Rectal smooth muscle tissue (tissue), 1 donor: ENCODE measurements around the gene CSF2.

Experiments
- H3K27ac ChIP-seq: one replicate; pipeline ENCODE4 v1.7.0; 2013; ENCODE audit warnings: low read depth, low read length, inconsistent platforms
- H3K27me3 ChIP-seq: one replicate; pipeline ENCODE4 v1.7.0; 2013; ENCODE audit warnings: low read length; ENCODE audit not compliant: control insufficient read depth, insufficient read depth
- H3K36me3 ChIP-seq: one replicate; pipeline ENCODE4 v1.7.0; 2013; ENCODE audit warnings: low read length; ENCODE audit not compliant: control insufficient read depth, insufficient read depth
- H3K4me1 ChIP-seq: one replicate; pipeline ENCODE4 v1.7.0; 2013; ENCODE audit warnings: low read length; ENCODE audit not compliant: control insufficient read depth, insufficient read depth
- H3K4me3 ChIP-seq: one replicate; pipeline ENCODE4 v1.7.0; 2013; ENCODE audit warnings: low read length
- H3K9ac ChIP-seq: one replicate; pipeline ENCODE4 v1.7.0; 2013; ENCODE audit warnings: low read length

Gene CSF2

DNA sequence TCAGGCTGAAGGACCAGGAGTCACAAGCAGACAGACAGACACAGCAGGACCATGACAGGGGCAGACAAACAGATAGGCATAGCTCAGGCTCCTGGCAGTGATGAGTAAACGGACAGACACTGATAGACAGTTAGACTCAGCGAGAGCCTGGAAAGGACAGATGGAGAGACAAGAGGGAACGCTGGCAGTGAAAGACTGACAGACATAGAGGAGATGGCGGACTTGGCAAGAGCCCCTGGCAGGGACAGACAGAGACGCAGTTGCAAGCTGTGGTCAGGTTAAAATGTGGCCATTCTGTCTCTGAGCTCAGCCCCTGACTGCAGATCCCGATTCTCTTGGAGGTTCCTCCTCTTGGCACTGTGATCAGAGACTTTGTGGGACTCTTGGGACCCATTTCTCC, 13.6 kb downstream of the CSF2 start:
- no peaks in the 10 kb centered on the region for H3K4me1 ChIP-seq
- no peak overlapping the region for H3K9ac ChIP-seq
- H3K36me3 ChIP-seq = no peaks in the 10 kb centered on the region
- no peak overlapping the region for H3K27ac ChIP-seq
- H3K4me3 ChIP-seq = no peak overlapping the region
- no peaks in the 10 kb centered on the region for H3K27me3 ChIP-seq

- H3K4me3 ChIP-seq = no peak overlapping the region
- no peaks in the 10 kb centered on the region for H3K27me3 ChIP-seq
- no peaks in the 10 kb centered on the region for H3K36me3 ChIP-seq
- H3K27ac ChIP-seq = no peak overlapping the region
- no peak overlapping the region for H3K9ac ChIP-seq
- no peaks in the 10 kb centered on the region for H3K4me1 ChIP-seq
These were observed 14.1 kb downstream of the CSF2 start for GRCh38 chr5:132087661-132088060.

DNA sequence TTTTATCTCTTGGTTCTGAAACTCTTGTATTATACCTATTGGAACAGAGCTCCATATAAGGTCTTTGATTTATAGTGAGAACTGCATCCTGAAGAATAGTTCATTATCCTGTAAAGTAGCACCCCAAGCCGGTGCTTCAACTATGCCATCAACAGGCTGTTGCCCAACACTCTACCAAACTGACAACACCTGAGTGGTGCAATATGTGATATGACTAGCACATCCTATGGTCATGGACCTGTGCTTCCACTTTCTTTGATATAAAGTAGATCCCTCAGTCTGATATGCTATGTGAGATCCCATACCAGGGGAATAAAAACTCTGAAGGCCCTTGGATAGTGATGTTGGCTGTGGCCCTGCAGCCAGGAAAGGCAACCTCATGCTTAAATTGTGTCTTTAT, 15.8 kb downstream of the CSF2 start:
- Histone ChIP-seq H3K36me3 (no peaks in the 10 kb centered on the region), H3K4me1 (no peaks in the 10 kb centered on the region), H3K4me3 (no peak overlapping the region), H3K27me3 (no peaks in the 10 kb centered on the region), H3K9ac (no peak overlapping the region), H3K27ac (no peak overlapping the region)

DNA sequence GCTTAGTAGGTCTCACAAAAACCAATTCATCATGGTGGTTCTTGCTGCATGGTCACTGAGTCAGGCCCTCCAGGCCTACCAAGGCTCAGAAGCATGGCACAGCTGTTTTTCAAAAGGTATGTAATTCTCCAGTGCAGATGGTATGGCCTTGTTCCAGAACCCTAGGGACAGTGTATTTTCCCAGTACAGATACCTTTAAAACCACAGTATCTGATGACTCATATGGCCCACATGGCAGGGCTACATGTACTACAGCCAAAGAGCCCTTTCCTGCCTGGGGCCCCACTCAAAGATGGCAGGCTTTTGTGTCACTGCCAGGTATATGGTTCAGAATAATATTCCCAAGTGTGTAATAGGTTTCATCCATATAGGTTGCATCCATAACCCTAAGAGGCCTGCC, 16.5 kb downstream of the CSF2 start:
- Histone ChIP-seq H3K27ac (no peak overlapping the region), H3K27me3 (no peaks in the 10 kb centered on the region), H3K4me3 (no peak overlapping the region), H3K9ac (no peak overlapping the region), H3K4me1 (no peaks in the 10 kb centered on the region), H3K36me3 (no peaks in the 10 kb centered on the region)

- no peak overlapping the region for H3K27ac ChIP-seq
- no peak overlapping the region for H3K4me3 ChIP-seq
- H3K36me3 ChIP-seq = no peaks in the 10 kb centered on the region
- H3K9ac ChIP-seq = no peak overlapping the region
- no peaks in the 10 kb centered on the region for H3K4me1 ChIP-seq
- no peaks in the 10 kb centered on the region for H3K27me3 ChIP-seq
These were observed 19.7 kb downstream of the CSF2 start for GRCh38 chr5:132093271-132093670.

DNA sequence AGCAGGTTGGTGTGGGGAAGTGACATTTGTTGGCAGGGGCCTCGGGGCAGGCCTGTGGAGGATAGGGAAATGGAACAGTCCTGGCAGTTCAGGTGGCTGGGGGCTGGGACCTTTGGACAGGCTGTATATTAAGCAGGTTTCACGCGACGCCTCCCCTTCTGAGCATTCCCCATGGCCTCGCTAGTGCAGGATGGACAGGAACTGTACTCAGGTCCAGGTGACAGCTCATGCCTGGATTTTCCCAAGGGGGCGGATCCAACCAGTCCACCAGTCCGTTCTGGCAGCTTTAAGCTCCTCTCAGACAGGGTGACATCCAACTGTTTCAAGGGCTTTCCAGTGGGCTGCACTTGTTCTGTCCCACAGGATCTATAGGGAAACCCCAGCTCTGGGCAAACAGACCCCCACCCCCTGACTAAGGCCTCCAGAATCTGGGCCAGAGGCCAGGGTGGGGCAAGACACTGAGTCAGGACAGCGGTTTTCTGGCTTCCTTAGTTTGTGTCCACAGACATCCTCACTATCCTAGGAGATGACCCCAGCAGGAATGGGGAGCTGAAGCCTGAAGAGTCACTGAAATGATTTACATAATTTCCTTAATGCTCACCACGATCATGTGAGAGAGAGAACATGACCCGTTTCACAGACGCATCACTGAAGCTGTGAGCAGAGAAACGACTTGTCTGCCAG, 20.9 kb downstream of the CSF2 start:
- Histone ChIP-seq H3K9ac (no peak overlapping the region), H3K27ac (no peak overlapping the region), H3K4me3 (no peak overlapping the region), H3K27me3 (no peaks in the 10 kb centered on the region), H3K4me1 (no peaks in the 10 kb centered on the region), H3K36me3 (no peaks in the 10 kb centered on the region)

GRCh38 chr5:132095077-132095410, 21.5 kb downstream of the CSF2 start:
- no peak overlapping the region for H3K4me3 ChIP-seq
- H3K4me1 ChIP-seq = no peaks in the 10 kb centered on the region
- H3K36me3 ChIP-seq = no peaks in the 10 kb centered on the region
- no peaks in the 10 kb centered on the region for H3K27me3 ChIP-seq
- H3K9ac ChIP-seq = no peak overlapping the region
- H3K27ac ChIP-seq = no peak overlapping the region

DNA sequence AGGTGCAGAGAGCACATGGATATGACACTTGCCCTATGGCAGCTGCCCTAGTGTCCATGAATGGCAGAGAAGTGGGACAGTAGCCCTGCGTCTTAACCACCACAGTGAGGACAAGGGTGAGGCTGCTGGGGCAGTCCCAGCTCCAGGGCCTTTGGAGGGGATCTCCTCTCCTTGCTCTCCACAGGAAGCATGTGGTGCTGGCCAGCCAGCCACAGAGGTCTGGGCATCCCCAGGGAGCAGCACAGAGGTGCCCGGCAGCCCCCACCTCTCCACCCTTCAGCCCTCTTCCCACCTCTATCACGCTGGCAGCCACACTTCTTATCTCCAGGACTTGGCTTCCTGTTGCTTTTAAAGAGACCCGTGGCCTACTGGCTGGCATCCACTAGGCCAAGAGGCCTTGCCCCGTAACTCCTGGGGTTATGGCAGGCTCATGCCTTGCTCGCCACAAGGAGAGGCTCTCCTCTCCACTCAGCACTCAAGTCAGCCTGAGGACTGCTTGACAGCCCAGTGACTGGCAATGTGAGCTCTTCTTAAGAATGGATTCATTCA, 21.9 kb downstream of the CSF2 start:
- H3K9ac ChIP-seq = no peak overlapping the region
- no peaks in the 10 kb centered on the region for H3K4me1 ChIP-seq
- no peaks in the 10 kb centered on the region for H3K27me3 ChIP-seq
- no peaks in the 10 kb centered on the region for H3K36me3 ChIP-seq
- no peak overlapping the region for H3K4me3 ChIP-seq
- no peak overlapping the region for H3K27ac ChIP-seq

DNA sequence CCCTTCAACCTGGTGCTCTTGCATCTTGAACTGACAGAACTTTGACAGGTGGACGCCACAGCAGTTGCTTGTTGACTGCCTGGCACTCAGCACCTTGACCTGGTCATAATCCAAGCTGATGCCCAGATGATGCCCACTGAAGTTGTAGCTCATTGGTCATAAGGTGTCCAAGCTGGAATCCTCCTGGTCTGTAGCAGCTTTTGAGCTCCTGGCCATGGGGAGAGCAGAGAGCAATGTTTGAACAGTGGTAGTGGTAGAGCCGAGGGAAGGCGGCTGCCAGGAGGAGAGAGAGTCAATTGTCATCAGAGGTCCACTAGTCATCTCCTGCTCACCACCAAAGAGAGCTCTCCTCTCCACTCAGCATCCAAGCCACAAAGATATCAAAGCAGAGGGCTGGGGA, 23.3 kb downstream of the CSF2 start:
- no peak overlapping the region for H3K27ac ChIP-seq
- no peaks in the 10 kb centered on the region for H3K27me3 ChIP-seq
- H3K4me3 ChIP-seq = no peak overlapping the region
- no peaks in the 10 kb centered on the region for H3K36me3 ChIP-seq
- H3K9ac ChIP-seq = no peak overlapping the region
- no peaks in the 10 kb centered on the region for H3K4me1 ChIP-seq

- Histone ChIP-seq H3K9ac (no peak overlapping the region), H3K4me1 (no peaks in the 10 kb centered on the region), H3K4me3 (no peak overlapping the region), H3K36me3 (no peaks in the 10 kb centered on the region), H3K27me3 (no peaks in the 10 kb centered on the region), H3K27ac (no peak overlapping the region)
These were observed 24.6 kb downstream of the CSF2 start for GRCh38 chr5:132098151-132098594.

- Histone ChIP-seq H3K4me1 (peaks cover 2% of the 10 kb centered on the region), H3K27me3 (no peaks in the 10 kb centered on the region), H3K9ac (no peak overlapping the region), H3K36me3 (no peaks in the 10 kb centered on the region), H3K27ac (no peak overlapping the region), H3K4me3 (no peak overlapping the region)
These were observed 25.0 kb downstream of the CSF2 start for GRCh38 chr5:132098621-132099020.

- no peak overlapping the region for H3K9ac ChIP-seq
- peaks cover 2% of the 10 kb centered on the region for H3K4me1 ChIP-seq
- H3K27me3 ChIP-seq = no peaks in the 10 kb centered on the region
These were observed 25.6 kb downstream of the CSF2 start for GRCh38 chr5:132099076-132099748.

DNA sequence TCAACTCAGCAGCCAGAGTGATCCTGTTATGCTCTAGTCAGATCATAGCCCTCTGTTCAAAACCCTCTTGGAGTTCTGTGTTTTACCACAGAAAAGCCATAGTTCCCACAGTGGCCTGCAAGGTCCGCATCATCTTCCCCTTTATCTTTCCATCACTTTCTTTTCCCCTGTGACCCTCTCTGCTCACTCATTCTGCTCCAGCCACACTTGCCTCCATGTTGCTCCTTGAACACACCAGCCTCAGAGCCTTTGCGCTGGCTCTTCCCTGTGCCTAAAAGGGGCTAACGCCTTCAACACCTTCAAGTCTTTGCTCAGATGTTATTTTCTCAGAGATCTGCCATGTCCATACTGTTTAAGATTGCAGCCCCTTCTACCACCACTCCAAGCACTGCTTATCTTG, 26.3 kb downstream of the CSF2 start:
- Histone ChIP-seq H3K36me3 (no peaks in the 10 kb centered on the region), H3K27ac (no peak overlapping the region), H3K4me3 (no peak overlapping the region), H3K9ac (no peak overlapping the region), H3K27me3 (no peaks in the 10 kb centered on the region), H3K4me1 (peaks cover 2% of the 10 kb centered on the region)

More at GRCh38 chr5:132099076-132099748, 25.6 kb downstream of the CSF2 start:
- Histone ChIP-seq H3K27ac (no peak overlapping the region), H3K36me3 (no peaks in the 10 kb centered on the region), H3K4me3 (no peak overlapping the region)
